G401 (cell line): ENCODE data around the gene ZNF208. TPM values are rescaled to one million over a fixed set of nuclear protein-coding genes. Genes with fewer than 3 reads are reported as not detected.
"Not testable (repeated sequence)": the region's sequence is repeated elsewhere in the genome, so short reads cannot be mapped to it uniquely, and the experiment has no call there.

ENCODE experiments used
- DNase-seq: peaks from one replicate; pipeline ENCODE4 v3.0.0-alpha.2; 2015; ENCODE audit warnings: low spot score
- in situ Hi-C: cut with HindIII; loops from 2 replicates; pipeline ENCODE4 v1.10.0; 2016; ENCODE audit warnings: low sequenced_read_pairs, mixed read lengths
- total RNA-seq: library from RNA; depleted of rRNA; stranded (reverse); fragments of >200 nt; shearing (Covaris generic); gene quantifications from 2 replicates; pipeline ENCODE4 v1.2.3, GENCODE V29; 2014; rRNA removed

Gene ZNF208
- total RNA-seq, 1 experiment from 2014 or later: not detected

DNA sequence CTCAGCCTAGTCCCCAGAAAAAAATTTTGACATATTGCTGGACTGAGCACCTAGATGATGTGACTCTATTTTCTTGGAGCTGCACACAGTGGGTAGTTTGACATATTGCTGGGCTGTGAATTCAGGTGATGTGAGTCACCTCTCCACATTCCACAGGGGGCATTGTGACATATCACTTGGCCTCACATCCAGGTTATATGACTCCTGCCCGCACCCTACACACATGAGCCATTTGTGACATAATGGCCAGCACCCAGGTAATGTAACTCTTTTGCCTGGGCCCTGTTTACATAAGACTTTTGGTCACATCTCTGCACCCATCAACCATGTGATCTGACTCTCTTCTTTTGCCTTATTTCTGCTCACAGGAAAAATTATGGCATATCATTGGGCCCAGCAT is 119.7 kb downstream of the ZNF208 start:
- DNase-seq: no peak
- in situ Hi-C loops: no loop called here

DNA sequence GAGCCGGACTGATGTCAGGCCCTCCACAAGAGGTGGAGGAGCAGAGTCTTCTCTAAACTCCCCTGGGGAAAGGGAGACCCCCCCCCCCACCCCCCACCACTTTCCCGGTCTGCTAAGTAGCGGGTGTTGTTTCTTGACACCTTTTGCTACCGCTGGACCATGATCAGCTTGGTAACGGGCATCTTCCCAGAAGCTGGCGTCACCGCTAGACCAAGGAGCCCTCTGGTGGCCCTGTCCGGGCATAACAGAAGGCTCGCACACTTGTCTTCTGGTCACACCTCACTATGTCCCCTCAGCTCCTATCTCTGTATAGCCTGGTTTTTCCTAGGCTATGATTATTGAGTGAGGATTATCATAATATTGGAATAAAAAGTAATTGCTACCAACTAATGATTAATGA is 120.7 kb downstream of the ZNF208 start:
- peak; percentile 17 for DNase-seq
- in situ Hi-C loops: not testable (repeated sequence)

DNA sequence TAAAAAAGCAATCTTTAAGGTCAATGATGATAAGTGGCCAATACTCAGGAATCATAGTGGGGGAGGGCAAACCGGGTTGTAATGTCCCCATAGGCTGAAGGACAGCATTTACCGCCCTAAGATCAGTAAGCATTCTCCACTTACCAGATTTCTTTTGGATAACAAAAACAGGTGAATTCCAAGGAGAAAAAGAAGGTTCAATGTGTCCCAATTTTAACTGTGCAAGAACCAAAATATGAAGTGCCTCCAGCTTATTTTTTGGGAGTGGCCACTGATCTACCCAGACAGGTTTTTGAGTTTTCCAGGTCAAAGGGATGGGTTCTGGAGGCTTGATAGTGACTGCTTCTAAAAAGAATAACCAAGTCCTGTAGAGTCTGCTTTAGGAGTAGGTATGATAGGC is 125.2 kb downstream of the ZNF208 start:
- DNase-seq, in situ Hi-C loops: not testable (repeated sequence)

DNA sequence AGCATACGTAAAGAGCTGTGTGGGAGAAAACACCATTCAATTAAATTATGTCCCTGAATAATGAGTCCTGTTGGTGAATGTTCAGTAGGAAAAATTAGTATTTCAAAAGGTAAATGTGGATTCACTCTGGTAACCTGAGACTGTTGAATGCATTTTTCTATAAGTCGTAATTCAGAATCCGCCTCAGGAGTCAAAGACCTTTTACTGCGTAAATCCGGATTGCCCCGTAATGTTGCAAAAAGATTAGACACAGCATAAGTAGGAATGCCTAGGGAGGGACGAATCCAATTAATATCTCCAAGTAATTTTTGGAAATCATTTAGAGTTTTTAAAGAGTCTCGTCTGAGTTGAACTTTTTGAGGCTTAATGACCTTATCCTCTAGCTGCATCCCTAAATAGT is 126.0 kb downstream of the ZNF208 start:
- DNase-seq, in situ Hi-C loops: not testable (repeated sequence)

DNA sequence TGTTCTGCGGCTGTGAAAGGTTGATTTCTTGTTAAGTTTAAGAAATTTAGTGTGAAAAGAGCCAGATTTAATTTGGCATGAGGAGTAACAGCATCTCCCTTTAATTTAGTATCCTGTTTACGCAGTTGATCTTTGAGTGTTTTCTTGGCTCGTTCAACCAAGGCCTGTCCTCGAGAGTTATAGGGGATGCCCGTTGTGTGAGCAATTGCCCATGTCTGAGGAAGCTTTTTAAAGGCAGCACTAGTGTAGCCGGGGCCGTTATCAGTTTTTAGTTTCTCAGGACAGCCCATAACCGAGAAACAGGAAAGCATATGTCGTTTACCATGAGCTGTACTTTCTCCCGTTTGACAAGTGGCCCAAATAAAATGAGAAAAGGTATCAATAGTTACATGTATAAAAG is 127.2 kb downstream of the ZNF208 start:
- no peak for DNase-seq
- in situ Hi-C loops: no loop called here

Other genes starting within 250 kb of the ZNF208 start
- 2.6 and 6.9 TPM in 2 replicates for gene ZNF100, start 243.4 kb downstream of the ZNF208 start, total RNA-seq
- gene ZNF43, start 174.8 kb downstream of the ZNF208 start, total RNA-seq: 3.0 and 7.3 TPM in 2 replicates
- gene ZNF257, start 41.5 kb upstream of the ZNF208 start, total RNA-seq: not detected in 2 replicates
- gene ZNF676, start 186.0 kb upstream of the ZNF208 start, total RNA-seq: not detected in 2 replicates